ENCODE measurements around the gene CCDC12.

CCDC12 gene

GRCh38 chr3:46953234-46954010, 23.1 kb downstream of the CCDC12 start:
- no peak for DNase-seq

GRCh38 chr3:46952813-46953212, 23.7 kb downstream of the CCDC12 start:
- DNase-seq: no peak

GRCh38 chr3:46950650-46951241, 25.8 kb downstream of the CCDC12 start:
- no peak for DNase-seq

- no peak for DNase-seq
Measured at GRCh38 chr3:46950177-46950576, 26.4 kb downstream of the CCDC12 start.

GRCh38 chr3:46948830-46949671, 27.5 kb downstream of the CCDC12 start:
- DNase-seq: no peak

- peak; percentile 79 for DNase-seq
Measured at GRCh38 chr3:46947981-46948791, 28.4 kb downstream of the CCDC12 start.

- no peak for DNase-seq
Measured at GRCh38 chr3:46947546-46947901, 29.0 kb downstream of the CCDC12 start.

- peak; percentile 83 for DNase-seq
Measured at GRCh38 chr3:46946856-46947545, 29.5 kb downstream of the CCDC12 start.

- DNase-seq: no peak
Measured at GRCh38 chr3:46946416-46946815, 30.1 kb downstream of the CCDC12 start.

GRCh38 chr3:46944191-46944590, 32.4 kb downstream of the CCDC12 start:
- DNase-seq: no peak

GRCh38 chr3:46943237-46944187, 33.0 kb downstream of the CCDC12 start:
- no peak for DNase-seq

- no peak for DNase-seq
Measured at GRCh38 chr3:46942481-46943236, 33.9 kb downstream of the CCDC12 start.

GRCh38 chr3:46942076-46942475, 34.5 kb downstream of the CCDC12 start:
- DNase-seq: no peak

GRCh38 chr3:46939578-46940445, 36.7 kb downstream of the CCDC12 start:
- DNase-seq: no peak

- DNase-seq: no peak
Measured at GRCh38 chr3:46938118-46938517, 38.4 kb downstream of the CCDC12 start.

- DNase-seq: no peak
Measured at GRCh38 chr3:46936733-46937250, 39.8 kb downstream of the CCDC12 start.

GRCh38 chr3:46935989-46936558, 40.5 kb downstream of the CCDC12 start:
- DNase-seq: no peak

GRCh38 chr3:46935168-46935858, 41.2 kb downstream of the CCDC12 start:
- DNase-seq: no peak

Data from activated CD4-positive, alpha-beta T cell treated with anti-CD3 and anti-CD28 coated beads, Interleukin-2, amount 50 U/mL, for 16 hours (primary cell).